ENCODE data around the gene SNX32. TPM values are rescaled to one million over a fixed set of nuclear protein-coding genes. Genes with fewer than 3 reads are reported as not detected.

Gene SNX32
- 1 to 10 TPM; 2.4 to 3.3 TPM for total RNA-seq

- Mint-ChIP-seq H3K27me3 (peaks cover 5% of the 10 kb centered on the region), H3K4me3 (no peak within 1 kb of the TSS), H3K4me1 (peaks cover 22% of the 10 kb centered on the region), H3K27ac (no peak within 1 kb of the TSS), H3K36me3 (peaks cover 5% of the 10 kb centered on the region), H3K9me3 (peaks cover 3% of the 10 kb centered on the region)
- peak; percentile 96 for DNase-seq
These were observed at the start of gene SNX32 for GRCh38 chr11:65833297-65834030. TSS of gene SNX32 (plus strand) at chr11:65833963. CDS start at chr11:65834066, 103 bp downstream.

- Mint-ChIP-seq H3K4me1 (peaks cover 22% of the 10 kb centered on the region), H3K36me3 (no peaks in the 10 kb centered on the region), H3K27ac (no peak overlapping the region), H3K27me3 (peaks cover 61% of the 10 kb centered on the region), H3K4me3 (peak overlapping the region; percentile 14), H3K9me3 (no peaks in the 10 kb centered on the region)
- no peak for DNase-seq
These were observed 48.3 kb upstream of the SNX32 start for GRCh38 chr11:65785319-65786007.

DNA sequence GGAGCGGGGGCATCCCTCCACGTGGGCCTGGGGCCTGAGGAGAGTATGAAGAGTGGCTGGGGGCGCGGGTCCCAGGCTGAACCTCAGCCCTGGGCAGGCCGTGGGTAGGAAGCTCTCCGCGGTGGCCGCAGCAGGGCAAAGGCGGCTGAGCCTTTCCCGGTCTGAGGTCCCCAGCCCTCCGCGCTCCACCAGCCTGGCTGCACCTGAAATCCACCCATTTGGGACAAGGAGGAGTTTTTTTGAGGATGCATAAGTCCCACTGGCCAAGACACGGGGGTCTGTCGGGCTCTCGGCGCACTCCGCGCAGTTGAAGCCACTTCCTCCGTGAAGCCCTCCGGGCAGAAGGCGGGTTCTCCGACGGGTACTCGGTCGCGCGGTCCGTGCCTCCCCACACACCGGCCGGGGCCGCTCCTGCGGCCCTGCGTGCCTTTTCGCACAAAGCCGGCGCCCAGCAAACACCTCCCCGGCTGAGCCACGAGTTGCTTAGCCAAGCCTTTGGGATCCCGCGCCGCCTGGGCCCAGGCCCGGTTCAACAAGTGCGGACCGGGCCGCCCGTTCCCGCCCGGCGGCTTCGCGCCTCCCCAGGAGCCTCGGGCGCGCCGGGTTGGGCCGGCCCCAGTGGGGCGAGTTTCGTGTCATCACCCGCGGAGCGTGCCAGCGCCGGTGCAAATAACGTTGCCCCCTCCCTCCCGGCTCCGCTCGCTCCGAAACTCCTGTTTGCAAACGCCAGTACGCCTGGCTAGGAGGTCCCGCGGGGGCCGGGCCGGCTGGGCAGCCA is 47.6 kb upstream of the SNX32 start:
- Mint-ChIP-seq H3K27ac (no peak overlapping the region), H3K4me1 (peaks cover 22% of the 10 kb centered on the region), H3K4me3 (peak overlapping the region; percentile 50), H3K36me3 (no peaks in the 10 kb centered on the region), H3K9me3 (no peaks in the 10 kb centered on the region), H3K27me3 (peaks cover 64% of the 10 kb centered on the region)
- DNase-seq, result peak; percentile 30

DNA sequence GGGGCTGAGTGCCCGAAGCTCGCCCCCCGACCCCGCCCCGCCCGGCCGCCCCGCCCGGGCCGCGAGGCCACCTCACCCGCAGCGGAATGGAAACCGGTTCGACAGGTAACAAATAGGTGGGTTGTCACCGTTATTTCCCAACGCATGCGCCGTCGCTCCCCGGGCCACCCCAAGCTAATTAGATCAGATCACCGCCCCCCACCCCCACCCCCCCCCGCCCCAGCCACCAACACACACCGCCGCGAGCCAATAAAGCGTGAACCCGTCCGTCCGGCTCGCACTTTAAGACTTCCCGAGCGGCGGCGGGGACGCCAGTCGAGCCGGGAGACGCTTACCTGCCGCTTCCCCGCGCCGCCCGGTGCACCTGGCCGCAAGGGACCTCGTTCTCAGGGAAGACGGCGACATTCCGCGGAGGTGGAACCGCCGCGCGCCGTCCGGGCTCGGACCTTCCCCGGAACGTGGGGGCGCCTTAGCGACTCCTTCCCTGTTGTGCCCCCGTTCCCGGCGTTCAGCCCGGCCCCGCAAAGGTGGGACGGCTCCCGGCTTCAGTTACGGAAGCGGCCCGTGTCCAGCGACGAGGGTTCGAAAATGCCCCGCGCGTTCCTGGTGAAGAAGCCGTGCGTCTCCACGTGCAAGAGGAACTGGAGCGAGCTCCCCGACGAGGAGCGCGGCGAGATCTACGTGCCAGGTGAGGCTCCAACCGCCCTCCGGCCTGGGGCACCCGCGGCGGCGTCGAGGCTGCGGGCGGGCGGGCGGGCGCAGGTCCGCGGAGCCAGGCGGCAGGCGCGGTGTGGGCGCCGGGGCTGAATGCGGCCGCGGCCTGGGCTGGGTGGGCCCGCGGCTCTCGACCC is 46.8 kb upstream of the SNX32 start, which contains the start of gene OVOL1:
Gene OVOL1 (plus strand): TSS at position 278 of the 851 bp plus-strand sequence. CDS start 311 bp downstream, at position 589.
- no peak within 1 kb of the TSS for H3K27ac Mint-ChIP-seq
- DNase-seq, result no peak
- peak within 1 kb of the TSS; percentile 73 for H3K4me3 Mint-ChIP-seq
- H3K4me1 Mint-ChIP-seq, result peaks cover 28% of the 10 kb centered on the region
- H3K9me3 Mint-ChIP-seq, result no peaks in the 10 kb centered on the region
- H3K36me3 Mint-ChIP-seq, result no peaks in the 10 kb centered on the region
- H3K27me3 Mint-ChIP-seq, result peaks cover 64% of the 10 kb centered on the region

DNA sequence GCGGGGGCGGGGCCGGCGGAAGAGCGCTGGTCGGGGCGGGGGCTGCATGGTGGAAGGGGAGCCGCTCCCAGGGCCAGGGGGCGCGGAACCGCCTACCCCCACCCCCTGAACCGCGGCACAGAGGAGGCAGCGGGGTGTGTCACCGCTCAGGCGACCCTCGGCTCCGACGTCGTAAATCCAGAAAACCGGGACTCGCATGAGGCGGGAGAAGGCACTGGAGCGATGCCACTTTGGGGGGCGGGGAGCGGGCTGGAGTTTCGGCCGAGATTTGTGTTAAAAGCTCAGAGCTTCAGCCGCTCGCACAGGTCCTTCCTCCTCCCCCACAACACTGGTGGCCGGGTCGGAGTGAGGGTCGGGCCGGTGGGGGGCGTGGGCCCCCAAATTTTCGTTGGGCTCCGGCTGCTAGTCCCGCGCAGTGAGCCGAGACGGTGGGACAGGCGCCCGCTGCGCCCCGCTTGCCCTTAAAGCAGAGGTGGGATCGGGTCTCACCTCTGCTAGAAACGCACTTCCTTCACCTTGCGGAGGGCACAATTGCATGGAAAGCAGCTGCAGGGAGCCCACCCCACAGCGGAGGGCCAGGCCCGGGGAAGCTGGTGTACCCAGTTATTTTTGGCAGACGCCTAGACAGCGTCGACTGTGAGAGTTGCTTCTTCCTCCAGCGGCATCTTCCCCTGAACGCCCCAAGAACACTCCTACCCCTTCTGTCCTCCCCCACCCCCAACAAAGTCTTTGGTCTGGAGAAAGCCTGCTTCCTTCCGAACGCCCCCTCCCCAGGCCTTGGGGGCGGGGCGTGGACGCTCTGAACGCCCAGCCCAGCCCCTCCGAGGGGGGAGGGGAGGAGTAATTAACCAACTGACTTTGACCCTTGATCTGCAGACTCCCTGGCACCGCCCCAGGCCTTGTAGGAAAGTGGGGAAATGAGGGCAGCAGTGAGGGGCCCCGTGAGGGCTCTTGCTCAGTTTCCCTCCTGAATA is 45.8 kb upstream of the SNX32 start:
- peak overlapping the region; percentile 70 for H3K4me3 Mint-ChIP-seq
- H3K36me3 Mint-ChIP-seq, result no peaks in the 10 kb centered on the region
- no peak overlapping the region for H3K27ac Mint-ChIP-seq
- H3K27me3 Mint-ChIP-seq, result peaks cover 61% of the 10 kb centered on the region
- H3K9me3 Mint-ChIP-seq, result no peaks in the 10 kb centered on the region
- H3K4me1 Mint-ChIP-seq, result peaks cover 27% of the 10 kb centered on the region
- no peak for DNase-seq

DNA sequence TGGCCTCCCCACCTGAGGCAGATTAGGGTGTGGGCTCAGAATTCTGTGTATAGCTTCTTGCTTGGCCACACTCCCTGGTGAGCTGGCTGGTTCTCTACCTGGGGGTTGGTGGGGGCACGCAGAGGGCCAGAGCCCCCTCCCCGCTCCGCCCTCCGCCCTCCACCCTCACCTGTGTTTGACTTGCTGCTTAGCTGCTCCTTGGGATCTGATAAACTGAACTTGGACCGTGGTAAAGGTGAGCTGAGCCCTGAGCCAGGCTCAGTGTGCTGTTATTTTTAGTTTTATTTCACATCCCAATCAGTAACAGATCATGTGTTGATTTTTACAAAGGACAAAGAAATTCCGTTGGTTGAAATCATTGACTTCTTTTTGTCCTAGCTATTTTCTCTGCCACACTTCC is 44.9 kb upstream of the SNX32 start:
- DNase-seq, result no peak
- Mint-ChIP-seq H3K27ac (no peak overlapping the region), H3K4me1 (peaks cover 26% of the 10 kb centered on the region), H3K36me3 (no peaks in the 10 kb centered on the region), H3K4me3 (no peak overlapping the region), H3K9me3 (no peaks in the 10 kb centered on the region), H3K27me3 (peaks cover 58% of the 10 kb centered on the region)

GRCh38 chr11:65789230-65790103 is 44.3 kb upstream of the SNX32 start:
- Mint-ChIP-seq H3K4me3 (no peak overlapping the region), H3K9me3 (no peaks in the 10 kb centered on the region), H3K27me3 (peaks cover 51% of the 10 kb centered on the region), H3K36me3 (no peaks in the 10 kb centered on the region), H3K4me1 (peaks cover 26% of the 10 kb centered on the region), H3K27ac (no peak overlapping the region)
- DNase-seq, result no peak

DNA sequence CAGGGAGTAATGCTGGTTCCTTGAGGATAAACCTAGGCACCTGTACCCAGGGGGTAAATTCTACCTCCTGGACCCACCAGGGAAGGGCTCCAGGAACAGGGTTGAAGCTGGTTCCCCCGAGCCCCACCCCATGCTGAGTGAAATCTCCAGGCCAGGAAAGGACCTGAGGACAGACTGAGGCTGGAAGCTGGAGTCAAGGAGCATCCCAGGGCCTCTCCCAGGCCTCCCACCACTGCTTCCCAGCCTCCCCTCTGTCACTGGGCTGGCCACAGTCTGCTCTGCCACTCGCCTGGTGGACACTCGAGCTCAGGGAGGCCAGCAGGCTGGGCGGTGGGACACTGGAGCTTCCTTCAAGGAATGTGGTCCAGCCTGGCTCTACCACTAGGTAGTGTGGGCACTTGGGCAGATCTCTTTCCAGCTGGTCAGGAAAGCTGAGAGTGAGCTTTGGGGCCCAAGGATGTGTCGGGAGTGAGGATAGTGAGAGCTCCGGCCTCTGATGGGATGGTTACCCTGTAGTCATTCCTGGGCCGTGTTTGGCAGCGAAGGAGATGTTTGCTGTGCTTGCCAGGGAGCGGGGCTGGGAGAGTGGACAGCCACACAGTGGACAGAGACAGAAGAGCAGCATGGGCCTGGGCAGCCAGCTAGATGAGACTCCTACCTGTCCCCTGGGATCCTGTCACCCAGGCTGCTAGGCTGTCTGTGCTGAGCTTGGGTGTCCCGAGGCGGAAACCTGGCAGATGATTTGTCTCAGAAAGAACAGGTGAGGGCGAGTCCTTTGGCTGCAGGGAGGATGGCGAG is 43.5 kb upstream of the SNX32 start:
- Mint-ChIP-seq H3K36me3 (no peaks in the 10 kb centered on the region), H3K4me3 (no peak overlapping the region), H3K27ac (no peak overlapping the region), H3K9me3 (no peaks in the 10 kb centered on the region), H3K27me3 (peaks cover 45% of the 10 kb centered on the region), H3K4me1 (peaks cover 22% of the 10 kb centered on the region)
- no peak for DNase-seq

- peaks cover 39% of the 10 kb centered on the region for H3K27me3 Mint-ChIP-seq
- no peak for DNase-seq
- H3K9me3 Mint-ChIP-seq, result no peaks in the 10 kb centered on the region
- no peaks in the 10 kb centered on the region for H3K36me3 Mint-ChIP-seq
- peaks cover 18% of the 10 kb centered on the region for H3K4me1 Mint-ChIP-seq
- no peak overlapping the region for H3K4me3 Mint-ChIP-seq
- no peak overlapping the region for H3K27ac Mint-ChIP-seq
These were observed 42.7 kb upstream of the SNX32 start for GRCh38 chr11:65790902-65791650.

- Mint-ChIP-seq H3K36me3 (no peaks in the 10 kb centered on the region), H3K9me3 (no peaks in the 10 kb centered on the region), H3K27me3 (peaks cover 46% of the 10 kb centered on the region), H3K4me1 (peaks cover 20% of the 10 kb centered on the region), H3K4me3 (no peak overlapping the region), H3K27ac (no peak overlapping the region)
- peak; percentile 65 for DNase-seq
These were observed 42.0 kb upstream of the SNX32 start for GRCh38 chr11:65791719-65792213.

DNA sequence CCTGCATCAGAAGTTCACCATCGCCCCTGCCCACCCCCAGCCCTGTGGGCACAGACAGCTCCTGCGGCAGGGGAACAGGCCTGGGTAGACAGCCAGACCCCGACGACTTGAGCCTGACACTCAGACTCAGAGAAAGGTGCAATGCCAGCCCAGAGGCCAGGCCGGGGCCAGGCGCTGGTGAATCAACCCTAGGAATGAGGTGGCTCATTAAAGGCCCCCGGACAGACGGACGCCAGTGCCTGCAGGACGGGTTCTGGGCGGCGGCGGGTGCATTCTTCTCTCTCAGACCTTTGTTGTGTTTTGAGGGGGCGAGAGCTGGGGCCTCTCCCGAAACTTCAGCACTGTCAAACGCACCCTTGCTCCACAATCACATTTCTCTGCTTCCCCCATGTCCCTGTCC is 41.3 kb upstream of the SNX32 start:
- peaks cover 47% of the 10 kb centered on the region for H3K27me3 Mint-ChIP-seq

More for the DNA sequence above, 41.3 kb upstream of the SNX32 start:
- no peak for DNase-seq
- peak overlapping the region; percentile 16 for H3K27ac Mint-ChIP-seq
- no peak overlapping the region for H3K4me3 Mint-ChIP-seq
- peaks cover 20% of the 10 kb centered on the region for H3K4me1 Mint-ChIP-seq
- H3K36me3 Mint-ChIP-seq, result no peaks in the 10 kb centered on the region
- no peaks in the 10 kb centered on the region for H3K9me3 Mint-ChIP-seq

Data from activated naive CD8-positive, alpha-beta T cell treated with anti-CD3 and anti-CD28 coated beads for 36 hours (primary cell).